CD1c-positive myeloid dendritic cell (primary cell): ENCODE results near the gene PTX4.

Experiments used
- DNase-seq: peaks from one replicate; pipeline ENCODE4 v3.0.0-alpha.2; 2016; ENCODE audit errors: extremely low spot score

PTX4 gene

DNA sequence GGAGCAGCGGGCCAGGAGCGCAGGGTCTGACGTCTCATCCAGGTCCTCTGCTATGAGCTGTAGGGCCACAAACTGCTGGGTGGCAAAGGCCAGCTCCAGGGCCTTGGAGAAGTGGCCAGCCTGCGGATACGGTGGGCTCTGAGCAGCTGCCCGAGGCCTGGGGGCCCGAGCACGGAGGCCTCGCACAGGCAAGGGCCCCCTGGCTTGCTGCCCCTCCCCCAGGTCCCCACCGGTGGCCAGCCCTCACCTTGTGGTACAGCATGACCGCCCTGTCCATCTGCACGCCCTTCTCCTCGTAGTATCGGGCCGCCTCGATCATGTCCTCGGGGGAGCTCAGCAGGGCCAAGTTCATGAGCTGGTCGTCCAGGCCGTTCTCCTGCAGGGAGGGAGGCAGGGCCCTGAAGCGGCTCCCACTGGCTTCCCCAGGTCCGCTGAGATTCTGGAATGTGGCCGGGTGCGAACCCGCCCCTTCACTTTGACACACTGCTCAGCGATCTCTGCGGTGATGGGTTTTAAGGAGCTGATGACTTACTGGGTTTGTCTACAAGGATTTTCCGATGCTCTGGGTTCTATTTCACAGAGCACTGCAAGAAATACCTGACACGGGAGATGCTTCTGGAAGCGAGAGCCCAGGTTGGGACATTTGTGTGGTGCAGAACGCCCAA, 35.0 kb upstream of the PTX4 start:
- no peak for DNase-seq

- DNase-seq, result no peak
These were observed 31.7 kb upstream of the PTX4 start for GRCh38 chr16:1520461-1520860.

DNA sequence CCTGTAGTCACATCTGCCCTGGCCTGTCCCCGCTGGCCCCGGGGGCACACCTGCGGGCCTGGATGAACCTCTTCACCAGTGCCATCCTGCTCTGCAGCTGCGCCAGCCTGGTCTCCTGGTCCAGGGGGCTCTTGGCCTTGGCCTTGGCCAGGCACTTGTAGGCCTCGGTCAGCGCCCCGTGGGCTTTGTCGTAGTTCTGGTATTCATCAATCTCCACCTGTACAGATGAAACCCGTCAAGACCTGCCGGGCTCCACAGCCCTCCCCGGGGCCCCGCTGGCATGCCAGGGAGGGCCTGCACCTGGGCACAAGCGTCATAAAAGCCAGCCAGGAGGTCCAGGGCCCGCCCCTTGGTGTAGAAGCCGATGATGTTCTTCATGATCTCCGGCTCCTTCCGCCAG, 31.1 kb upstream of the PTX4 start:
- no peak for DNase-seq

DNA sequence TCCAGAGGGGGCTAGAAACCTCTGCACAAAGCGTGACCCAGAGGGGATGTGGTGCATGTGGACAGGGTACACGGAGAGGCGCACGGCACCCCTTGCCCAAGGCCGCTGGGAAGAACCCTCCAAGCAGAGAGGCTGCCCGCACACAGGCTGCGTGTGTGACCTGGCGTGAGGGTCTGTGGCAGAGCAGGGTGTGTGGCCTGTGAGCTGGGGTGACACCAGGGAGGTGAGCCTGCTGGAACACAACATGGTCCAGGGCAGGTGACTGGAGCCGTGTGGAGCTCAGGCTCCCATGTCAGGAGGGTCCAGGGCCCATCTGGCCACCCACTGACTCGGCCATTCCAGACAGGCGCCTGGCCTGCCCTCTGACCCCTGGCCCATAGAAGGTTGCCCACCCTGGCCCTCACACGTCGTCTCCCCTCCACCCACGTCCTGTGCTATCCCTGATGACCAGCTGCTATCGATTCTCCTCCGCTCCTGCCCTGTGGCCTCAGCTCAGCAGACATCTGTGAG, 29.9 kb upstream of the PTX4 start:
- no peak for DNase-seq

GRCh38 chr16:1514507-1514906, 25.8 kb upstream of the PTX4 start:
- DNase-seq, result no peak

- no peak for DNase-seq
These were observed 24.0 kb upstream of the PTX4 start for GRCh38 chr16:1512774-1513173.

DNA sequence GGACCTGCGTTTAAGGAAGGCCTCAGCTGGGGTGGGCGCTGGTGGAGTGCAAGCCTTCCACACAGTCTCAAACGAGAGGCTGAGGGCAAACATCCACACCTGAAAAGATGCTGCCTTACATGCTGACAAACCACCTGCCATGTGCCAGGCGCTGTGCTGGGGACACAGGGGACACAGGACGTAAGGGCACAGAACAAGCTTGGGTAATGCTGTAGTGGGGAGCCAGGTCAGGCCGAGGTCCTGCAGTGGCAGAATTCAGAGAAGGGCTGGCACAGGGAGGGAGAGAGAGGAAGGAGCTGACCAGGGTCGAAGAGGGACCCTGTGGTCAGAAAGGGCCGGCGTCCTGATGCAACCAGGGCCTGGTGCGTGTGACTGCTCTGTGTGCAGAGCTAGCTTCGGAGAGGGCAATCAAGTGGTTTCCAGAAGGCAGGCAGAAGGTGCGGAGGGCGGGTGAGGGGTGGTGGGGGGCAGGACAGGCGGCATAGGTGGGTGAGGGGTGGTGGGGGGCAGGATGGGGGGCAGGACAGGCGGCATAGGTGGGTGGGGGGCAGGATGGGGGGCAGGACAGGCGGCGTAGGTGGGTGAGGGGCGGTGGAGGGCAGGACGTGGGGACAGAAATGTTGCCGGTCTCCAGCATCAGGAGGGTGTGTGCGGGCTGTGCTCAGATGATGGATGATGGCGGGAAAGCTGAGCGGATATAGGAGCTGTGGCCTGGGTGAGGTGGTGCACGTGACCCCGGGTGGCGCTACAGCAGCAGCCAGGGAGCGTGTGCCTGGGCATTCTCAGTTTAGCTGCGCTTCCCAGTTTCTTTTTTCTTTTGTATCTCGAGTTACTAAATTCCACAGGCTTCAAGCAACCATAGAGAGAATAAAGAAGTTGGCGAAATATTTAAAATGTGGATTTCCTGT, 23.2 kb upstream of the PTX4 start:
- no peak for DNase-seq

DNA sequence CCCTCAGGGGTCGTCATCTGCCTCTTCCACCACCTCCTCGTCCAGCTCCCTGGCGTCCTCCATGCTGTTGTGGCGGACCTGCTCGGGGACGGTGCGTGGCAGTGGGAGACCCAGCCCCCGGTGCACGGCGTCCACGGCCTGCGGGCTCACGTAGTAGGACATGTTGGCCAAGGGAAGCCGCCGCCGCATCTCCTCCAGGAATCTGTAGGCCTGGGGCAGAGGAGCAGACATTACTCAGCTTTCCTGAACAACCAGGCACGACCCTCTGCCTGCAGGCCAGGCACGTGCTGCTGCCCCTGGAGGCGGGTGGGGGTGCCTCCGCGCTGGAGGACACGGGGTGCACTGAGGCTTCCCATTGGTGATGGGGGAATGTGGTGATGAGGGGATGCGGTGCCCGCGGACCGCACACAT, 22.2 kb upstream of the PTX4 start:
- DNase-seq, result no peak

- no peak for DNase-seq
These were observed 21.5 kb upstream of the PTX4 start for GRCh38 chr16:1510272-1510671.

DNA sequence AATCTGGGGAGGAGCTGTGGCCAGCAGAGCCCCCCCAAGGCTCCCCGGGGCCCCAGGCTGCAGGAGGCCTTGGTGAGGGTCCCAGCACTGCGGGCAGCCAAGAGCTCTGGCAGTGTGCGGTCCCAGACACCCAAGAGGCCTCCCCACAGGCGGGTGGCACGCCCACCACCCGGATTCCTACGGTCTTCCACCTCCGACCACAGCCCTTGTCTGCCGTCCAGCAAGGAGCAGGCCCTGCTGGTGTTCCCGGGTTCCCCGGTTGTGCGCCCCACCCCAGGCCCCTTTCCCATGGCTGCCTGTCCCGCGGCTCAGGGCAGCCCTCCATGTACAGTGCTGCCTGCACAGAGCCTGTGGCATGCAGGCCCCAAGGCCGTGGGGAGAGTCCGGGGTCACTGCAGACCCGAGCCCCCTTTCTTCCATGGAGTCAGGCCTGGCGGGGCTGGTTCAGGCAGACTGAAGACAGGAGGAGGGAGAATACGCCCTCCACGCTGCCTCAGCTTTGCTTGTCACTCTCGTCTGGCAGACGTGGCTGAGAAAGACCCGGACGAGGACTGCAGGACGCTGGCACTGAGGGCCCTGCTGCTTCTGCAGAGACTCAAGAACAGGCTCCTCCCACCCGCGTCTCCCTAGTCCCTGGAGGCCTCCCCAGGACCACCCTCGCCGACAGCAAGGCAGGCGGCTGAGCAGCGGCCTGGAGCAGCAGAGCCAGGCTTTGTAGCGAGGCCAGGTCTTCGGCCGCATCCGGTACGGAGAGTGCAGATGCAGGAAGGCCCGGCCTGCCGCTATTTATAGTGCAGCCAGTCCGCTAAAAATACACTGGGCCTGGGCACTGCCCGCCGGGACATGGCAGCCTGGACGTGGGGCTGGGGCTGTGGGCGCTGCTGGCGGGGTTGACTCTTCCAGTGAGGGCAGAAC, 20.8 kb upstream of the PTX4 start:
- no peak for DNase-seq

- DNase-seq, result no peak
These were observed 19.9 kb upstream of the PTX4 start for GRCh38 chr16:1508494-1509187.

DNA sequence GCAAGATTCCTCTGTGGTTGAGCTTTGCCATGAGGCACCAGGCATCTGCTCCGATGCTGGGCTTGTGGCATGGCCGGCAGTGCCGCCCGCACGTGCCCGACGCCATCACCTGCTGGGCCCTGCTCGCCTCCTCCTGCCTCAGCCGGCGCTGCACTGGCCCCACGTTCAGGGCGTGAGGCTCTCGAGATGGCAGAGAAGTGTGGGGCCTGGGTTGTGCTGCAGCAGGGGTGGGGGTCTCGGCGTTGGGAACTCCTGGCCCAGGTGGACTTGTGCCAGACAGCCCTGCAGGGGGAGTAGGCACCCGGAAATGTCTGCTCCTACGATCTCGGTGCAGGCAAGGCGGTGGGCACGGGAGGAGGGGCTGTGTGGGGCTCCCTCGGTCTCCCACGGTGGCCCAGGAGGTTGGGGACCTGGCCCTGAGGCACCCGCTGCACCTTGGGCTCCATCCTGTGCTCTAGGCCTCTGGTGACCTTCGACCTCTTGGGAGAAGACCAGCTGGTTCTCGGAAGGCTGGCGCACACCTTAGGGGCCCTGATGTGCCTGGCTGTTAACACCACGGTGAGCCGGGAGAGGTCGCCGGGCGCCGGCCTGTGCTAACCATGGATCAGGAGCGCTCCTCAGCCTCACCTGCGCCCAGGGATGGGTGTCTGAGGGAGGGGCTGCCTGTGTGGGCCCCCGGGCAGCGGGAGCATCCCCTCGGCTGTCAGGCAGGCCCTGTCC, 17.9 kb upstream of the PTX4 start:
- DNase-seq, result no peak

DNA sequence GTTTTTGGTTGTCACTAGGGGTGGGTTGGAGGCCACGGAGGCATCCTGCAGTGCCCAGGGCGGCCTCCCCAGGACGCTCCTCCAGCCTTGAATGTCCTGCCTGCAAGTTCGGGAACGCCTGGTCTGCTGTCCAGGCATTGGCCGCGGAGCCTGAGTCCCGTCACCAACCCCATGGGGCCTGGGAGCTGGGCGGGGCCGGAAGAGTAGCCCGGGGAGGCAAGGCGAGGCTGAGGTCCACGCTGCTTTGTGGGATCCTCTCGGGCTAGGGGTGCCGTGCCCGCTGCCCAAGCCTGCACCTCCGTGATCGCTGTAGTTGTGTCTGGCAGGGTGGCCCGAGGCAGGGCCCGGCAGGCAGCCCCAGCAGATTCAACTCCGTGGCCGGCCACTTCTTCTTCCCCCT, 17.2 kb upstream of the PTX4 start:
- DNase-seq, result no peak

GRCh38 chr16:1505073-1505844, 16.5 kb upstream of the PTX4 start:
- DNase-seq, result no peak

DNA sequence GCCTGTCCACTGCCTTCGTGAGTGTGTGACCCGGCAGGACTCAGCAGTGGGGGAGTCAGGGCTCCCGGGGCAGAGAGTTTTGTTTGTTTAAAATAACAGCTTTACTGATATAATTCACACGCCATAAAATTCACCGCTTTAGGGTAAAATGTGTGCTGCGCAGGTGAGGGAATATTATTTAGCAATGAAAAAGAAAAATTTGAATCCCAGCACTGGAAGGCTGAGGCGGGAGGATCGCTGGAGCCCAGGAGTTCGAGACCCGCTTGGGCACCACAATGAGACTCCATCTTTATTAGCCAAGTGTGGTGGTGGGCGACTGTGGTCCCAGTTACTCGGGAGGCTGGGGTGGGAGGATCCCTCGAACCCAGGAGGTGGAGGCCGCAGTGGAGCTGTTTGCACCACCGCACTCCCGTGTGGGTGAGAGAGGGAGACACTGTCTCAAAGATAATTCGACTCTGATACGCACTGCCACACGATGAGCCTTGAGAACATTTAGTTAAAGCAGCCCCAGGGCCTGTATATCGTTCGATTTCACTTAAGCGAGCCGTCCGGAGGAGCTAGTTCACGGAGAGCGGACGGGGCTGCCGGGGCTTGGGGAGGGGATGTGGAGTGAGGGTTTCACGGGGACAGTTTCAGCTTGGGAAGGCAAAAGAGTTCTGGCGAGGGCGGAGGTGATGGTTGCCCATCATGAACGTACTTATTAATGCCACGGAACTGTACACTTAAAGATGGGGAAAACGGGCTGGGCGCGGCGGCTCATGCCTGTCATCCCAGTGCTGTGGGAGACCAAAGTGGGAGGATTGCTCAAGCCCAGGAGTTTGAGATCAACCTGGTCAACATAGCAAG, 14.6 kb upstream of the PTX4 start:
- DNase-seq, result no peak

DNA sequence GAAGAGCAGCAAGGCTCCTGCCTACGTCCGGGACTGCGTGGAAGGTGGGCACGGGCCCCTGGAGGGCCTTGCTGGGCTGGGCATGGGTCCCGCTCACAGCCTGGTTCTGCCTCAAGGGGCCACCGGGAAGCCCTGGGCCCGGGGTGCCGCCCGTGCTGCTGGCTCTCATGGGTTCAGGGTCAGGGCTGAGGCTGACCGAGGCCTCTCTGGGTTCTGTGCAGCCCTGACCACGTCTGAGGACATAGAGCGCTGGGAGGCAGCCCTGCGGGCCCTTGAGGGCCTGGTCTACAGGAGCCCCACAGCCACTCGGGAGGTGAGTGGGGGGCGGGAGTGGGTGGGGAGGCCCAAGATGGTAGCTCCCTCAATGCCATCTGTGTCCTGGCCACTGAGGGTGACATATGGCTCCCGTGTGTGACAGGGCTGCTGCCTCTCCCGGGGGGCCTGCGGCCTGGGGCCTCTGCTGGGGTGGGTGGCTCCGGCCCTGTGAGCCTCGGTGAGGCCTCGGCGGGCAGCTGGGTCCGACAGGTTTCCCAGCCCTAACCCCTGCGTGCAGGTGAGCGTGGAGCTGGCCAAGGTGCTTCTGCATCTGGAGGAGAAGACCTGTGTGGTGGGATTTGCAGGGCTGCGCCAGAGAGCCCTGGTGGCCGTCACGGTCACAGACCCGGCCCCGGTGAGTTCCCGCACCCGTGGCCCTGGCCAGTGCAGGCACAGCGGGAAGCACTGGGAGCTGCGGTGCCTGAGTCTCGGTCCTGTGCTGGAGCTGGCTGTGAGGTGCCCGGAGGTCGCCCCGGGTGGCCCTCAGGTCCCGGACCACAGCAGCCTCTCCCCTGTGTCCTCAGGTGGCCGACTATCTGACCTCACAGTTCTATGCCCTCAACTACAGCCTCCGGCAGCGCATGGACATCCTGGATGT, 13.6 kb upstream of the PTX4 start:
- DNase-seq, result no peak

GRCh38 chr16:1501630-1502029, 12.9 kb upstream of the PTX4 start:
- no peak for DNase-seq
